Measurements from ENCODE around the gene TXNDC16.

The TXNDC16 gene

DNA sequence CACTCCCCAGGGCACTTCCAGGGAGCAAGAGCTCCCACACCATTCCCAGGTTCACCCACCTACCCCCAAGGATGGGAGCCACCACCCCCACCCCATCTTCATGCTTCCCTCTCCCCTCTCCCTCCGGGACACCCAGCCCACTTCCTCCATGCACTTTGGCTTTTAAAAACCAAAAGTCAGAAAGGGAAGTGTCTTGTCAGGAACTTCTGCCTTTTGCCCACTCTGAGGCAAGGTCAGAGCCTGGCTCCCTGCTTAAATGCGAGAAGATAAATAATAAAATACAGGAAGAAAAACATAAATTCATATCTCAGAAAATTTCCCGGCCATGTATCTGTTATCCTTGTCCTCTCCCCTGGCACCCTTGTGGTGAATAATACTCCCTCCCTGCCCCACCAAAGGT is 156.6 kb downstream of the TXNDC16 start:
- no peaks in the 10 kb centered on the region for H3K9me3 ChIP-seq (ENCODE audit: control insufficient read depth in 2 of 2, low read length in 2 of 2)
- no peaks in the 10 kb centered on the region for H3K27me3 ChIP-seq (ENCODE audit: control insufficient read depth in 1 of 2, insufficient read depth in 2 of 2, low read length in 2 of 2)
- no peak overlapping the region for H3K9ac ChIP-seq (ENCODE audit: low read length in 2 of 2)
- no peak overlapping the region for H3K4me3 ChIP-seq (ENCODE audit: low read length in 2 of 2)
- peaks cover 3% of the 10 kb centered on the region for H3K4me1 ChIP-seq (ENCODE audit: control insufficient read depth, insufficient read depth, low read length)
- H3K27ac ChIP-seq (ENCODE audit: low read length): no peak overlapping the region
- H3K36me3 ChIP-seq (ENCODE audit: control insufficient read depth in 2 of 2, insufficient read depth in 2 of 2, low read length in 2 of 2): no peaks in the 10 kb centered on the region

DNA sequence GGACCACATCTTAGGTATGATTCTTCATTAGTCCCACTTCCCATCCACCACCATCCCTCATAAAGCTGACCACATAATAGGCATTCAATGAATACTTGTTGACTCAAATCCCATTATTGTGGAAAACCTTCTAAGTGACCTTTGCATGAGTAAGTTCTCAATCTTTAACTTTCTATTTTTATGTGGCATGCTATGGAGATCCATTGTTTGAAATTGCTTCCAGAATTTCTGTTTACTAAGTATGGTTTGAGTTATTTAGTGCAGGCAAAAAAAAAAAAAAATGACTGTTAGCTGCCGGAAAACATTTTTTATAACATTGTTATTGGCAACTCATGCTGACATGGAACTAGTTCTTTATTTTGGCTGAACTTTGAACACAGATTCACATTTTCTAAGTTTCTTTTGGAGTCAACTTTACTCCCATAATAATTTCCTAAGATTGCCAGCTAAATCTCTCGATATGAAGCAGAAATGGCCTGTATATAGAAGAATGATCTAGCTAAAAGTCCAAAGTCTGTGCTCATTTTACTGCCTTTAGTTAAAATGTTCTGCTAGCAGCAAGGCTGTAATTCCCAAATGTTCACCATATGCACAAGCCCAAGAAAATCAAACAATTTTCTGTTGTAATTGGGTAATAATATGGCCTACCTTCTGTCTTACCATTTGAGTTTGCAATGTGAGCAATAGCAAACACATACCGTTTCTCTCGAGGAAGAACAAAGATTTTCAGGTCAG is 160.3 kb downstream of the TXNDC16 start:
- Histone ChIP-seq H3K27ac (ENCODE audit: low read length) (no peak overlapping the region), H3K9me3 (ENCODE audit: control insufficient read depth in 2 of 2, low read length in 2 of 2) (no peaks in the 10 kb centered on the region), H3K4me3 (ENCODE audit: low read length in 2 of 2) (no peak overlapping the region)

More for the DNA sequence above, 160.3 kb downstream of the TXNDC16 start:
- Histone ChIP-seq H3K36me3 (ENCODE audit: control insufficient read depth in 2 of 2, insufficient read depth in 2 of 2, low read length in 2 of 2) (no peaks in the 10 kb centered on the region), H3K4me1 (ENCODE audit: control insufficient read depth, insufficient read depth, low read length) (peaks cover 3% of the 10 kb centered on the region), H3K9ac (ENCODE audit: low read length in 2 of 2) (no peak overlapping the region), H3K27me3 (ENCODE audit: control insufficient read depth in 1 of 2, insufficient read depth in 2 of 2, low read length in 2 of 2) (no peaks in the 10 kb centered on the region)
